Left forelimb (tissue), 1 donor: Measurements from ENCODE around the gene PHF24.
"Not testable (repeated sequence)": the region's sequence is repeated elsewhere in the genome, so short reads cannot be mapped to it uniquely, and the experiment has no call there.

Experiments
- DNase-seq: peaks from one replicate; pipeline ENCODE4 v3.0.0-alpha.2; 2018; ENCODE audit warnings: low spot score

The PHF24 gene

DNA sequence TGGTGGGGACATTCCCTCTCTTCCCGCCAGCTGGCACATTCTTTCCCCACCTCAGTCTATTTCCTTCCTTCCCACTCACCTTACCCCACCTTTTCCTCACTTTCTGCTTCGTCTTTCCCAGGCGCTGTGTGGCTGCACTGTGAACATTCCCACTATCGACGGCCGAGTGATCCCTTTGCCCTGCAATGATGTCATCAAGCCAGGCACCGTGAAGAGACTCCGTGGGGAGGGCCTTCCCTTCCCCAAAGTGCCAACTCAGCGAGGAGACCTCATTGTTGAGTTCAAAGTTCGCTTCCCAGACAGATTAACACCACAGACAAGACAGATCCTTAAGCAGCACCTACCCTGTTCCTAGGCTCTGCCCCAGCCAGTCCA lies 38.8 kb downstream of the PHF24 start:
- no peak for DNase-seq

DNA sequence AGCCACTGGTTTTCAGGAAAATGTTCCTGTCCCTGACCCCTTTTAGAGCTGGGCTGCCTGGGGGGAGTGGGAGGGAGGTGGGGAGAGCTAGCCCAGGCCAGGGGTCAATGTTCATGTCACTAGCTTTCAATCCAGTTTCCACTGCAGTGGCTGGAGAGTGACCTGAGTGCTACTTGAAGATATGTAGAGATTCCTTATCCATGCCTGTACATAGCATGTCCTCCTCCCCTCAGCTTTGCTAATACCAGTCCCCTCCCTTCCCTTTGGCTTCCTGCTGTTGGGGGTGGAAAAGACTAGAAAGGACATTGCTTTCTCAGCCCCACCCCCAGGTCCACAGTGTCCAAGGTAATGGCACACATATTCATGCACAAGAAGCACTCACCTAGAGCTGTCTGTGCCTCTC lies 39.3 kb downstream of the PHF24 start:
- no peak for DNase-seq

DNA sequence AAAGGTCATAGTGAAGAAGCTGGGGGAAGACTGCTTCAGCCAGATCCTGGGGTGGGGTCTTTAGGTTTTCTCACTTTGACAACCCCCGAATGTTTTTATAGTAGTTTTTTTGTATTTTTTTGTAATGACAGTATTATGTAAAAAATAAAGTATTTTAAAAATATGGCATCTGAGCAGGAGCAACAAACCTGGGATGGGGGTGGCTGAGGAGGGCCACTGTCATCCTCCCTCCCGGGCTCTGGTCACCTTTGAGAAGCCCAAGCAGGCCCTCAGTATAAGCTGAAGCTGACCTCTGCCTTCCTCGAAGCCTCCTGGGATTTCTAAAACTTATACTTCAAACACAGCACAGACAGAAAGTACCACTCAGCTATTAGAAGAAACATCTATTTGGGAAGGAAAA lies 40.2 kb downstream of the PHF24 start:
- no peak for DNase-seq

DNA sequence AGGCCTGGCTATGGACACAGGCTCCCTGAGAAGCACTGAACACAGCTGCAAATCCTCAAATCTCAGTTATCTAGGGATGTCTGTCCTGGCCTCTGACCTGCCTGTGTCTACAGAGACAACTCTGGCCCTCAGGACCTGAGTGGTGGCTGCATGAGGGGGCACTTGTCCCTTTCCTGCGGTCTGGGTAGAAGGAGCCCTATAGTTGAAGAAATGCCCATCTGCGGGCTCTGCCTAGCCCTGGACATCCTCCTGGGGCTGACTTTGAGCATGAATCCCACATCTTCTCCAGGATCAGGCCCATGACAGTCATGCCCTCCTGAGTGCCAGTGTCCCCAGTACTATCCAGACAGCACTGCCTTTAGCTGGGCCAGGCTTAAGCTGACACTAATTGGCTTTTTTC lies 41.5 kb downstream of the PHF24 start:
- no peak for DNase-seq

DNA sequence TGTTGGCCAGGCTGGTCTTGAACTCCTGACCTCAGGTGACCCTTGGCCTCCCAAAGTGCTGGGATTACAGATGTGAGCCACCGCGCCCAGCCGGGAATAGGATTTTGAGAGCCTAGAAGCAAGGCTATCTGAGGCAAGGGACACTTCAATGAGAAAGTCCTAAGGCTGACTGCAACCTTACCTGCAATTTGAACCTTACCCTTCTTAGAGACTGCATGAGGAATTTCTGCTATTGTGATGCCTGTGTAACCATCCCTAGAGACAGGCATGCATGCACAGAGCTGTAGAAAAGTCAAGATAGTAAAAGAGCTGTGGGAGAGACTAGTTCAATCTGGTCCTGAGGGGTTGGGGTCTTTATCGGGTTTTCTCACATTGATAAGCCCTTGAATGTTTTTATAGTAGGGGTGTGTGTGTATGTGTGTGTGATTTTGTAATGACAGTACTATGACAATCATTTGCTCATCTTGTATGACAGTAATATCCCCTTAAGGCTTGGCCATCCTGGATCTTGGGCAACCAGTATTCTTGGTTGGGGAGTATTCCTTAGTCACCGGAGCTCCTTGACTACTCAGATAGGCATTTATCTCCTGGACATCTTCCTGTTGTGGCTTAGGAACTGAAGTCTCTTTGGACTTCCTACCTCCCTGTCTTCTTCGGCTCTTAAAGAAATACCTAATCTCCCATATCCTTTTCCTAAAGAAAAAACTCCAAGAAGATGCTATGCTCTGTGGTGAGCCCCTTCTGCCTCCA lies 42.6 kb downstream of the PHF24 start:
- no peak for DNase-seq

DNA sequence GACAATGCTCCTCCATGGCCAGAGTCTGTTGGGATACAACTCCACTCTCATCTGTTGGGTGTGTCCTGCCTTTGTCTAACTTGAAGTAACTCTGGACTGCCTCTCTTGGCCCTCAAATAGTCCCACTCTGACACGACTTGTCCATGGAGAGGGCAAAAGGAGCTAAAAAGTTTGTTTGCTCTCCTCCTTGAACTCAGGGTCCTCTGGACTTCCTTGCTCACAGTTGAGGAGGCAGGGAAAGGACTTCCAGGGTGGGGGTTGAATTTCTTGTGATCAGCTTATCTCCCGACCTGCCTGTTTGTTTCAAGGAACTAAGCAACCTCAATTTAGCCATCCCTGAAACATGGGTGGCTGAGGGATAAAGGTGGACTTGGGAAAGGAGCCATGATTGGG lies 43.2 kb downstream of the PHF24 start:
- no peak for DNase-seq

DNA sequence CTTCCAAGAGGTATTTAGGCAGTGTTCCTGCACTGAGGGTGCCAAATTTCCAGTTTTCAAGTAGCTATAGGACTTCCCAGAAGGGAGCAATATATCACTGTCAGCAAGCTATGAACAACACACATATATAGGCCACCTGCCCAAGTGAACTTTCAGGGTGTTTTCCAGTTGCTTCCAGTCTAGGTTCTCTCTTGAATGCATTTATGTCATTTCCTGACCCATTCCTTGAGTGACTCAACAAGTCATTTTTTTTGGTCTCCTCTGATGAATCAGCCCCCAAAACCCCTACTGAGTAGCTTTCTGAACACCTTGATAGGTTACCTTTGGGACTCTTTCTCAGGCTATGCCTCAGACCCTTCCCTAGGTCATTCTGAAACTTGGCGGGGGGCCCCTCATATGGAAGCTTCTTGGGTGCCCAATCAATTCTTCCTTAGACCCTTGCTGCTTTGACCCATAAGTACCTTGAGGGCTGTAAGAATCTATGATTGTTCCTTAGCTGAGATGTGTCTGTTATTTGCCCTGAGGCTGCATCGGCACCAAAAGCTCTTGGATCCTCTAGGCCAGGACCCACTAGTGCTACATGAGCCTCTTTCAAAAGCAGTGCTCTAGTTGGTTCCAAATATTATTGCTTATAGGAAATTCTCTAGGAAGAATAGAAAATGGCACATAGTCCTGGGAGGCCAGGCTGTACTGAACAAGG lies 43.9 kb downstream of the PHF24 start:
- no peak for DNase-seq

DNA sequence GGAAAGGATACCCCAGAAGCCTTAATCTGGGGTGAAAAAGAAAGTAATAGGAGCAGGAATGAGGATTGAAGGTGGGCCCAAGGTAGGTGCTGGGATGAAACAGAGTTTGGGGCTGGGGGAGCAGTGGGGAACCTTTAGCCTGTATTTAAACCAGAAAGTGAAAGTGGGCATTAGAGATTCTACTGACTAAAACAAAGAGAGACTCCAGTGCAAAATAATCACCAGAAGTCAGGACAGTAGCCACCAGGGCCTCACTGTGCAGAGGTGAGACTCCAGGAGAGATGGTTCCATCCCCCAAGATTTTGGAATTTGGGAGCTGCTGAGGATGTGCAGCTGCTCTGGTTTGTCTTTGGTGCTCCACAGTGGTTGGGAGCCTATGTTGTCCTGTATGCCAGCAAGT lies 44.5 kb downstream of the PHF24 start:
- no peak for DNase-seq

DNA sequence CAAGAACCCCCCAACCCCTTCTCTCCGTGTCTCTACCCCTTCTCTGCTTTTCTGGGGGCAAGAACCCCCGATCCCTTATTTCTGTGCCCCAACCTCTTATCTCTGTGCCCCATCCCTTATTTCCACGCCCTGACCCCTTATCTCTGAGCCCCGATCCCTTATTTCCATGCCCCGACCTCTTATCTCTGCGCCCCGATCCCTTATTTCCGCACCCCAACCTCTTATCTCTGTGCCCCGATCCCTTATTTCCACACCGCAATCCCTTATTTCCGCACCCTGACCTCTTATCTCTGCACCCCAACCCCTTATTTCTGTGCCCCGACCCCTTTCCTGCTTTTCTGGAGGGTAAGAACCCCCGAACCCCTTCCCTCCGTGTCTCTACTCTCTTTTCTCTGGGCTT lies 46.2 kb downstream of the PHF24 start:
- not testable (repeated sequence) for DNase-seq

DNA sequence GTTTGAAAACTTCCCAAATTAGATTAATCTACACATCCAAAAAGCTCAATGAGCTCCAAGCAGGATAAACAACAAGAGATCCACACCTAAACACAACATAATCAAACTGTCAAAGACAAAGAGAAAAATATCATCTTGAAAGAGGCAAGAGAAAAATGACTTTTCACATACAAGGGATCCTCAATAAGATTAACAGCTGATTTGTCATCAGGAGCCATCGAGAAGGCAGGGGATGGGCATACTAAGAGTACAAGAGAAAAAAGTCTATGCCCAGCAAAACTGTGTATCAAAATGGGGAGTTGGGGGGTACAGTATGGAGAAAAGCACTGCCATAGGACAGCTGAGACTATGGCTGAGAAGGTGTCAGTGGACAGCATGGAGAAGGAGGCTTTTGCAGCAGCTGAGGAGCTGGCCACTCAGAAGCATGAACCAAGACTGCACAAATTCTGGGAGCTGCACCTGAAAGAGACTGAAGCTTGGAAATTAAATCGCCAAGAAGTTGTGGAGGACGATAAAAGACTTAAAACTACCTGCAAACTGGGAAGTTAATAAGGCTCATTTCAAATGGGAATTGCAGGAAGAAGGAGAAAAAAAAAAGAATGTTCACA lies 52.4 kb downstream of the PHF24 start:
- no peak for DNase-seq

DNA sequence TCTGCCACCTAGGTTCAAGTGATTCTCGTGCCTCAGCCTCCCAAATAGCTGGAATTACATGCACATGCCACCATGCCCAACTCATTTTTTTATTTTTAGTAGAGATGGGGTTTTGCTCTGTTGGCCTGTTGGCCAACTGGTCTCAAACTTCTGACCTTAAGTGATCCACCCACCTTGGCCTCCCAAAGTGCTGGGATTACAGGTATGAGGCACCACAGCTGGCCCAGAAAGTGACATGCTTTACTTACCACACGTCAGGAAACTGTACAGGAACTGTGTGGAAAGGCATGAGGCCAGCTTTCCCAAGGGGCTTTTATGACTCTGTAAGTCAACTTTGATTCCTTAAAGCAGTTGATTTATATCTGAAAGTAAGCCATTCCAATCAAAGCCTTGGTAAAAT lies 56.4 kb downstream of the PHF24 start:
- no peak for DNase-seq

DNA sequence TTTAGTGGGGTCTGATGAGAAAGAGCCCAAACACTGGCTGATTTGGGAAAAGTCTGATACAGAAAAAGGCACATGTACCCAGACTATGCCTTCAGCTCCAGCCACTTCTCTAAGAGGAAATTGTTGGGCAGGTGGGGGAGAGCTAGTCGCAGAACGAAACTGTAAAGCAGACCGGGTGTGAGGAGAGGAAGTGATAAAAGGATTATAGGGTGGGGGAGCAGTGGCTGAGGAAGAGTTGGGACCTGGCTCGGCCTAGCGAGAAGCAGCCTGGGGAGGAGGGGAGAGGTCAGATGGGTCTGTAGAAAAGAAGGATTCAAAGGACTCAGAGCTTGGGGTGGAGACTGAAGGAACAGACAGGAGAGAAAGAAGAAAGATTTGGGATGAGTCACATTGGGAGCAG lies 65.4 kb downstream of the PHF24 start:
- not testable (repeated sequence) for DNase-seq

DNA sequence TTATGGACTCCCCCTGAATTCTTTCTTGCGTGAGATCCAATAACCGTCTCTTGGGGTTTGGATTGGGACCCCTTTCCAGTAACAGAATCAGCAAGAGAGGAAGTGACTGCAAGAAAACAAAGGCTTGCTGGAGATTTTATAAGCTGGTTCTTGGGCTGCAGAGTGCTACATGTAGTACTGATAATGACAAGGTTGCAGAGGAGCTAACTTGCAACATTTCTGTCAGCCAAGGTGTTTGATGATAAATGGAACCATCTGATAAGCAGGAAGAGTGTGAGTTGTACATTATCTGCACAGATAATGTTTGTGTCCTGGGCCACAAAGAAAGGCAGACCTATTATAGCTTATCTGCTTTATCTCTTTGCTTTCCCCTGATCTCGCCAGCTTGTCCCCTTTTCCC lies 68.6 kb downstream of the PHF24 start:
- no peak for DNase-seq

DNA sequence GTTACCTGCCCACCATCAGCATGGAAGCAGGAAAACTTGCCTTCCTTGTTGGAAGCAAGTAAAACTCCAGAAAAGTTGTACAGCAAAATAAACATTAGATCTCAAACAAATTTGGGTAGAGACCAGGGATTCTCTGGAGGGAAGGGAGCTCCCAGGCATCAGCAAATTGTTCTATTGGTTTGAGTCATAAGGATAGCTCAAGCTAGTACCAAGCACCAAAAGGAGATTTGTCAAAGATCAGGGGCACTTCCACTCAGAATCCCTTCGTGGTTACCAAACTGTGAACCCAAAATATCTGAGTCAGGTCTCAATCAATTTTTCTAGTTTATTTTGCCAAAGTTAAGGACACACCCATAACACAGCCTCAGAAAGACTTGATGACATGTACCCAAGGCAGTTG lies 69.3 kb downstream of the PHF24 start:
- no peak for DNase-seq

DNA sequence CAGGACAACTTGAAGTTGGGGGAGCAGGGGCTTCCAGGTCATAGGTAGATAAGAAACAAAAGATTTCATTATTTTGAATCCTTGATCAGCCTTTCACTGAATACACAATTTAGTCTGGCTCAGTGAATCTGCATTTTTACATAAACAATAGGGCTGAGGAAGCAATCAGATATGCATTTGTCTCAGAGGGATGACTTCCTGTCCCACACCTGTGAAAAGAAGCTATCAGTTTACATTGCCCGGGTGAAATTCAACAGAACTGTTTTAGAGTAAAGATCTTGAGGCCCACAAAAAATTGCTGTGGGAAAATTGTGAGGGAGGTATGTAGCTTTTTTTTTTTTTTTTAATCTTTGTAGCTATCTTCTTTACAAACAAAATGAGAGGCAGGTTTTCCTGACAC lies 69.8 kb downstream of the PHF24 start:
- no peak for DNase-seq

DNA sequence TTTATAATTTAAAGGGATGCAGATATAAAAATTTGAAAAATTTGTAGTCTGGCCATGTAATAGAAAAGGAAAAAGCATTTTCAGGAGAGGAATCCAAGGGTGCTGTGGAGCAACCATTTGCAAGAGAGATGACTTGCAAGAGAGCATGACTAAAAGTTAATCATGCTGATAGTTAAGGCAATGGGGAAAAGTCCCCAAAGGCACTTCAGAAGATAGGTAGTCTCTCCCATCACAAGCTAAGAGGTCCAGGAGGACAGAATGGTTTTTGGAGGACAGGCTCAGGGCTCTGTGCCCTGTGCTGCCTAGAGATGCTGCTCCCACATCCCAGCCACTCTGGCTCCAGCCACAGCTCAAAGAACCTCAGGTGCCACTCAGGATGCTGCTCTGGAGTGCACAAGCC lies 70.3 kb downstream of the PHF24 start:
- no peak for DNase-seq

DNA sequence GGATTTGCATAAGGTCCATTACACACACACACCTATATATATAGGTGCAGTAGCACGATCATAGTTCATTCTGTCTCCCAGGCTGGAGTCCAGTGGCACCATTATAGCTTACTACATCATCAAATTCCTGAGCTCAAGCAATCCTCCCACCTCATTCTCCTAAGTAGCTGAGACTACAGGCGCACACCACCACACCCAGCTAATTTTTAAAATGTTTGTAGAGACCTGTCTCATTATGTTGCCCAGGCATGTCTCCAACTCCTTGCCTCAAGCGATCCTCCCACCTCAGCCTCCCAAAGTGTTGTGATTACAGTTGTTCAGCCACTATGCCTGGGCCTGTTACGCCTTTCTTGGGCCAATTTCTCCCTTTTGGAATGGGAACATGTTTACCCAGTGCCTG lies 71.2 kb downstream of the PHF24 start:
- no peak for DNase-seq

DNA sequence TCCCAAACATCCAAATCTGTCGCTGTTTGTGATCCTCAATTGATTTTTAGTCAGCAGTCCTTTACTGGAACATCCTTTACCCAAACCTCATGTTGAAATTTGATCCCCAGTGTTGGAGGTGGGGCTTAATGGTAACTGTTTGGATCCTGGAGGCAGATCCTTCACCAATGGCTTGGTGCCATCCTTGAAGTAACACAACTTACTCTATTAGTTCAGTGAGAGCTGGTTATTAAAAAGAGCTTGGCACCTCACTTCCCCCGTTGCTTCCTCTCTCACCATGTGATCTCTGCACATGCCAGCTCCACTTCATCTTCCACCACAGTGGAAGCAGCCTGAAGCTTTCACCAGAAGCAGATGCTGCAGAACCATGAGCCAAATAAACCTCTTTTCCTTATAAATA lies 71.8 kb downstream of the PHF24 start:
- DNase-seq, result no peak
